CD4-positive, alpha-beta T cell treated with Interleukin-4 for 1 hour (primary cell): ENCODE data around the gene KCNA5.

Experiments used
- DNase-seq, 2 donors: peaks; one replicate each; pipeline ENCODE4 v3.0.0-alpha.2; 2020 to 2022

KCNA5 gene

GRCh38 chr12:5043589-5044419, at the start of gene KCNA5:
Gene KCNA5, plus strand, starts transcription at chr12:5043879. Its CDS starts 269 bp downstream, at chr12:5044148.
- DNase-seq: peak in 1 of 2 donors; percentile 38

DNA sequence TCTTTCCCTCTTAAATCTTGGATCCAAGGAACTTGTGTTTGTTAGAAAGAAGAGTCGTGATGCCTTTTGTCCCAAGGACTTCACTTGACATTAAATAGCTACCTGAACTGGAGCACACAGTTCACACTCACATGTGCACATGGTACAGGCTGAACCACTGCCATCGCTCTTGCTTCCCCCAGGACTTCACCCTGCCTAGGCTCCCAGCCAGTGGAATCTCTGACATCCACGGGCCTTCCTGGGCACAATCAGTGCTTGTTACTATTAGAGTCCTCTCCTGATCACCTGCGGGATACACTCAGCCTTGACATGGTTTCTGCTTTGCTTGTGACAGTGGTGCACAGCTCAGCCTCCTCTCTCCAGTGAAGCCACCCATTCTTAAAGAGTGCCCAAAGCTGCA, 49.1 kb upstream of the KCNA5 start:
- no peak for DNase-seq

DNA sequence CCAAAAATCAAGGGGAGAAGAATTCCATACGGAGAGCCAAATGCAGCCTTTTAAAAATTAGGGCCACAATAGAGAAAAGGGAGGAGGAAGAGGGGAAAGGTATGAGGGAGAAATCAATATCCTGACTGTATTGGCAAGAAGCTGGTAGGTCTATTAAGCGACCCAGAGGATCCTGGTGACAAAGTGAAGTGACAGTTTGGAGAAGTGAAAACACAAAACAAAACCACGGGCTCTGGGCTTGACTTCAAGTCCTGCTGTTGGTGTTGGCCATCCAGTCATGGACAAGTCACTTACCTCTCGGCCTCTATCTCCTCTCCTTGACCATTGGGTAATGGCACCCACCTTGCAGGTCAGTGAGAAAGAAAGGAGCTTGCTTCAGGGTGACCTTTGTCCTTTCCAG, 47.0 kb upstream of the KCNA5 start:
- DNase-seq: no peak

DNA sequence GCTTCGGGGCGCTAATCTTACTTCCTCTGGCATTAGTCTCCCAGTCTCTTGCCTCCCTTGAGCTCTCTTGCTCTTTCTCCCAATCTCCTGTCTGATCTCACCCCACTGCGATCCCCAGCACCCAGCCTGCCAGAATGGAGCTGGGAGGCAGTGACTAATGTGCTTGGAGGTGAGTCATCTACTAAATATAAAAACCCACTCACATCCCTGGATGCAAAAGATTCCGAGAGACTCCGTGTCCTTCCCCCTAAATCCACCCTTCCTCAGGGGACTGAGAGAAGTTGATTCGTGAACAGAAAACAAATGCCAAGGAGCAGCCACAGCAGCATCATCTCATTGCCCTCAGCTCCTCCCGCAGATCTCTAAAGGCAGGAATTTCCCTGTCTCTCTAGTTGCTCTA, 45.7 kb upstream of the KCNA5 start:
- no peak for DNase-seq

DNA sequence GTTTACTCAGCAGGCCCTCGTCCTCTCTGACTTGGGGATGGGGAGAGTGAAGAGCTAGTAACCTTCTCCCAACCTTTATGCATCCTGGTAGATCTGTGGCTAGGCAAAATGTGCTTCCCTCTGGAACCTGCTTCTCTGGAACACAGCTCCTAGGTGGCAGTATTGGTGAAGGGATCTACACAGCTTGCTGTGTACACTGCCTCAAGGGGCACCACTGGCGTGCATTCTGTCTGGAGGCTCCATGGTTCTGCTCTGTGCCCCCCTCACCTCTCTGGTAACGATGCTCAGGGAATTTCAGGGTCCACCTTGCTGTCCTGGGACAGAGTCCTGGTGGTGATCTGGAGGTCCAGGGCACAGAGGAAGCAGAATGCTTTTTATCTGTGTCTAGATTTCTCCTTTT, 43.5 kb upstream of the KCNA5 start:
- DNase-seq: no peak

- no peak for DNase-seq
Observed at GRCh38 chr12:5000658-5001385, 42.9 kb upstream of the KCNA5 start.

DNA sequence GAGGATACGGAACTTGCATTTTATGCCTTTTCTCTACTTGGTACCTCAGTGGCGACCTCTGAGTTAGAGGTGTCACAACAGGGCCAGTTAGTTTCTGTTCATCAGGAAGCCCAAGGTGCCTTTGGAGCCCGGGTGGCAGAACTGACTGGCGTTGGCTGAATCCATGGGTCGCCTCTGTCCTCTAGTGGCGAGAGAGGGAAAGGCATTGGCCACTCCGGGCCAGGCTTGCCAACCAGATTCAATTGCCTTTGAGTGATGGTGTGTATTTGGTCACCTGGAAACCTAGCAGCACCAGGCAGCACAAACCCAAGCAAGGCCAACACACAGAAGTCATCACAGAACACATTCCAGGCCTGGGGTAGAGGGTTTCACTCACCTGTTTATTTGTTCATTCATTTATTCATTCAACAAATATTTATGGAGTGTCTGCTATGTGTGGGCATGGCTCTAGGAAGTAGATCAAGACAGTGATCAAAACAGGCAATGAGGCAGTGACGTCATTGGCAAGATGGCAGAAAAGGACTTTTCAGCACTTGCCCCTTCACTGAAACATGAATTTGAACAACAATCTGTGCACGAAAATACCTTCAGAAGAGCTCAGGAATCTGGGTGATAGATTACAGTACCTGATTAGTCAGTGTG, 40.5 kb upstream of the KCNA5 start:
- DNase-seq: peak; percentile 26 to 32

DNA sequence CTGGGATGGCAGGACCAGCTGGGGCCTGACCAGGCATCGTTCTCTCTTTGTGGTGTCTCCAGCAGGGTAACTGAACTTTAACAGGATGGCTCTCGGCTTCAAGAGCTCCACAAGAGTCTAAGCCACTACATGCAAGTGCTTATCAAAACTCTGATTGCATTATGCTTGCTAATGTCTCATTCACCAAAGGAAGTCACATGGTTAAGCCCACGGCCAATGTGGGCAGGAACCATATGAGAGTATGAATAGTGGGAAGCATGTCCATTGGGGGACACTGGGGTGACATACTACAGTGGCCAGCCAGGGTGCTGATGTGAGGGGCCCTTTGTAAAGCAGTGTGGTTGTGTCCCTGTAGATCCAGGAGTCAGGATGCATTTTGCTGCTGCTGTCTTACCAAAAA, 35.0 kb upstream of the KCNA5 start:
- DNase-seq: no peak

- no peak for DNase-seq
Observed at GRCh38 chr12:5010151-5010550, 33.5 kb upstream of the KCNA5 start.

DNA sequence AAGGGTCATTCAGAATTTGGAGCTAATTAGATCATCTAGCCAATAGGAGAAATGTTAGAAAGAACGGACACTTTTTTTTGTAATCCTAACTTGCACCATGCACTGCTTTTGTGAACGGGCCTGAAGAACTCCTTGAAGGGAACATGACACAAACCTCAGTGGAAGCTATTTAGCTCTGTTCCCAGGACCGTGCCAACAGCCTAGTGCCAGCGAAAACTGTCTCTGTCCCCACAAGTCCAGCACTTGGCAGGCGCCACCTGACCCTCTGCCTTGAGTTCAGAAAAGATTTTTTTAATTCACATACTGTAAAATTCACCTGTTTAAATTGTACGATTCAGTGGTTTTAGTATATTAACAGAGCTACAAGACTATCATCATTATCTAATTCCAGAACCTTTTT, 31.3 kb upstream of the KCNA5 start:
- DNase-seq: no peak

DNA sequence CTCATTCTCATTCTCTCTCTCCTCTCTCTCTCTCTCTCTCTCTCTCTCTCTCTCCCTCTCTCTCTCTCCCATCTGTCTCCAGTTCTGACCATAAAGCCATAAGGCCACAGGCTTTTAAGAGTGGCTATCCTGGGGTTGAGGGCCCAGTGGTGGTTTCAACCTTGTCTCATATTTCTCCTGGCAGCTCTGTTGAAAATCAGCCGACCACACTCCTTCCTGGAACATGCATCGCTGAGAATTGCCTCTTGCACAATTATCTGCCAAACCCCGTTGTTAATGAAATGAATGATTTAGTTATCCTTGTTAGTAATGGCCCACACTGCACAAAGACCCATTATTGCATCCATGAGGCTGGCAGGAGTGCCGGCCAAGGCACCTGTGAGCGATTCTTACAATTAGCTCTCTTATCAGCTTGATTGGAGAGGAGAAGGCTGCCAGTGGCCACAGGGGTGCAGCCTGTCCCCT, 30.4 kb upstream of the KCNA5 start:
- no peak for DNase-seq

DNA sequence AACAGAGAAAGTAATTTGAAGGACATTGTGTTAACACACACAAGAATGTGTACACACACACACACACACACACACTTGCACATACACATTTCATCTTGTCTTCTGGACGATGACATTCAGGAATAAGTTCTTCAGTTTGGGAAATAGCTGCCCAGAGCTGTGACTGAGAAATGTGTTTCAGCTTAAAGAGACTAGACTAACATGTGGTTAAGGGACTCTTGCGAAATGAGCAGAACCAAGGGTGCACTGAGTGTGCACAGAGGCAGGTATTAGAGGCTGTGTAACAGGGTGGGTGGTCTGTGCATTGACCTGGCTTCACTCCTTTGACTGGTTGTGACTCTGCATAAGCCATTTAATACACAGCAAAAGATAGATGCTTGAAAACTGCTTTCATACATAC, 29.4 kb upstream of the KCNA5 start:
- no peak for DNase-seq

DNA sequence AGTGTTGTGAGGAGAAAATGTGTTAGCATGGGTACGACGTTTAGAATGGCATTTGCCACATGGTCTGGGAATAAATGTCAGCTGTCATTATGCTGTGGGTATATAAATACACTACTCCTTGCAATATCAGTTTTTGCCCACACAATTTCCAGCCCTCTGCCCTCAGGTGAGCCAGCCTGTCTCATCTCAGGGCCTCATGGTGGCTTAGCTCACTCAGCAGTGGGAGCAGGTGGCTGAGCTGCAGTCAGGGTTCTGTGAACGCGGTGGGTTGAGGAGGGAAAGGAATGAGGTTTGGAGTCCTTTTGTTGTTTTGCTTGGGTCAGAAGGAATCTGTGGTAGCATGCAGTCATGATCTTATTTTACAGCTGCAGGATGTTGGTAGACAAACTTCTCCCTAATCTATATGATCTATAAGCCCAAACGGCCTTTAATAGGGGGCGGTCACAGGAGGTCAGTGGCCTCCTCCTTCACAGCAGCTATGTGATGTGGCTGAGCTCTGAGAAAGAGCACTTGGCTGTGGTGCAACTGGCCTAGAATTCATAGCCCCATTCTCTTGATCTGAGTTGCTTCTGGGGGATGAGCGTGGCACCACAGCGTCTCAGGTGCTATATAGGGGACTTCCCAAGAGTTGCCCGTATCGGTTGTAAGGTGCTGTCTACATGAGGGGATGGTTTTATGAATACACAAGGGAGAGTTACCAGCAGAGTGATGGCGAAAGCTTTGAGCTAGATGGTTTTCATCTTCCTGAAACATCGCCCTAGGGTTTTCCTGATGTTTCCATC, 27.8 kb upstream of the KCNA5 start:
- DNase-seq: no peak

DNA sequence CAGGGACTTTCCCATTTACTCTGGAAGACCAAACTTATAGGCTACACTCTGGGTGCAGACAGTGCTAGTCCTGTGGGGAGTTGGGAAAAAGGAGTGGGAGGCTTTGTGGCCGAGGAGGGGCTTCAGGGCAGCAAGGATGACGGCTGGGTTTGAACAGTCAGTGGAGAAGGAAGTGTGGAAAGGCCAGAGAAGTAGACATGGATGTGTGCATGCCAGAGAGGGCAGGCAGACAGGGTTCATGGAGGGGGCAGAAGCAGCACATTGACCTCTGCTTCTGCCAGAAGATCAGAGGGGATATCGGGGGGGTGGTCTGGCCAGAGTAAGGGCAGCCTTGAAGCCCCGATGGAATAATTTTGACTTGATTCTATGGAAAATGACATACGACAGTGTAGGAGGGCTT, 27.2 kb upstream of the KCNA5 start:
- no peak for DNase-seq

DNA sequence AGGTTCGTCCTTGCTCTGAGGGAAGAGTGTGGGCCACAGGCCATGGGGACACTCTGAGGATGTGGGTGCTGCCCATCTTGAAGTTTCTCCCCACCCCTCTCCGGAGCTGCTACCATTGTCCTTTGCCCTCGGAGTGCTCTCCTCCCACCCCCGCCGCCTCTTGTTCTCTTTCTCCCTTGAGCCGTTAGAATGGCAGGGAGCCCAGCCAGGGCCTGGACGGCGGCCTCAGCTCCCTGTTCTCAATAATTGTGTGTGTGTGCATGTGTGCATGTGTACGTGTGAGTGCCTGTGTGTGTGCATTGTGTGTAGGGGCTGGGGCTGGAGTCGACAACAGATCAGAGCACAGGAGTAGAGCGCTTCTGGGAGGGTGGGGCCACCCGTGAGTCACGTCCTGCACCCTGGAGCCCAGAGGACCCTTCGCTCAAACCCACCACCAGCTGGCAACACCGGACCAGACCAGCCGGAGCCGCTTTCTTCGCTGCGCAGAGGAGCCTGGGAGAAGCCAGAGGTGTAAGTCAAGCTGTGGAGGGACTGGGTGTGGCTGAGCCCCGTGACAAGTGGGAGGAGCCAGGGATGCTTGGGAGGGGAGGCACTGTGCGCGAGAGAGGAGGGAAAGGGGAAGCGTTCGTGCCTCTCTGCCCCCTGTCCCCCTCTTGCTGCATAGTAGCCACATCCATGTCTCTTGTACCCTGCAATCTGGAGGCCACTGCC, 25.9 kb upstream of the KCNA5 start:
- no peak for DNase-seq

GRCh38 chr12:5018677-5019076, 25.0 kb upstream of the KCNA5 start:
- DNase-seq: no peak

DNA sequence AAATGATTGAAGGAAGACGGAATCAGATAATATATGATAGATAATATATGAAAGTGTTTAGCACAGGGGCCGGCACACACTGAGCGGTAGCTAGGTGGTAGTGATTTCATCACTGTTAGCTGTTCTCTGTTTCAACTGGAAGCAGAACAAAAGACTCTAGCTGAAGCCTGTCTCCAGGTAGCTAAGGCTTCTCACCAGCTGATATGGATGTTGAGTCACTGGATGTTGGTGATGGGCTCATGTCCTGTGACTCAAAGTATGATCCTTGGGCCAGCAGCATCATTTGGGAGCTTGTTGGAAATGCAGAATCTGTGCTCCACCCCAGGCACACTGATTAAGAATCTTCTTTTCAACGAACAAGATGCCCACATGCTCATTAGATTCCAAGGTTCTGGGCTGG, 21.7 kb upstream of the KCNA5 start:
- DNase-seq: no peak

DNA sequence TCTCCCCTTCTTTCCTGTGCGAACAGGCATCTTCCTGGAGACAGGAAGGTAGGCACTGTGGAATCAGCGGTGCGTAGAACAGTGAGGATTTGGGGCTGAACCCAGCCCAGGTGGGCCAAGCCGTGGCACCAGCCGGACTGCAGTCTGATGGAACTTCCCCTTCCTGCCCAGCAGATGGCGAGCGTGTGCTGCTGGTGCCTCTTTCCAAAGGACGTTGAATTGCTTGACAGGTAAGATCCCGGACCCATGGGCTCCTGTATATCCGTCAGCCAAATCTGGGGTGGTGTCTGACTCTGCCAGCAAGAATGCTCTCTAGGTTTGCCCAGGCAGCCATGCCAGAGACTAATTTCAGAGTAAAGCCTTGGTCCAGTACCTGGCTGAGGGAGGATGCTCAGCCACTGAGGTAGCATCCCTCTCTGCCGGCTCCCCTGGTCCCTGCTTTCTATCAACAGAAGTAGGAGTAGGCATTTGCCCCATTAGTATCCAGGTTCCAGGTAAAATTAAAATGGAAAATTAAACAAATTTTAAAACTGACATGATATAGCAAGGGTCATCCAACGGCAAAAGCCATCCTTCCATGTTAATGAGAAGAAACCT, 21.1 kb upstream of the KCNA5 start:
- DNase-seq: peak; percentile 19 to 47

DNA sequence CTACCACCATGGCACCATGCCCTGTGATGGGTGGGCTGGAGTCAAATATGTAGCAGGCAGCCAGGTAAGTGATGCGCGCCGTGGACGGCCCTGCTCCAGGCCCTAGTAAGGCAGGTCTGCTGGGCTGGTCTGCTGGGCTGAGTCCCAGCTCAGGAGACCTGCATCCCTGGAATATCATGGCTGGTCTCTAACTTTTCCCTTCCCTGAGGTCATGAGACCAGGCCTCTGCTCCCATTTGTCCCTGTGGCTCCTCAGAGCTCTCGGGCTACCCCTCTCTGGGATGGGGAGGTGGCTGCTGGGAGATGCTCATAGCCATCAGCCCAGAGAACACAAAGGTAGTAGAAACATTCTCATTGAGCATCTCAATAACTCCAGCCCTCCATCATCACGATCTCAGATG, 19.8 kb upstream of the KCNA5 start:
- no peak for DNase-seq

DNA sequence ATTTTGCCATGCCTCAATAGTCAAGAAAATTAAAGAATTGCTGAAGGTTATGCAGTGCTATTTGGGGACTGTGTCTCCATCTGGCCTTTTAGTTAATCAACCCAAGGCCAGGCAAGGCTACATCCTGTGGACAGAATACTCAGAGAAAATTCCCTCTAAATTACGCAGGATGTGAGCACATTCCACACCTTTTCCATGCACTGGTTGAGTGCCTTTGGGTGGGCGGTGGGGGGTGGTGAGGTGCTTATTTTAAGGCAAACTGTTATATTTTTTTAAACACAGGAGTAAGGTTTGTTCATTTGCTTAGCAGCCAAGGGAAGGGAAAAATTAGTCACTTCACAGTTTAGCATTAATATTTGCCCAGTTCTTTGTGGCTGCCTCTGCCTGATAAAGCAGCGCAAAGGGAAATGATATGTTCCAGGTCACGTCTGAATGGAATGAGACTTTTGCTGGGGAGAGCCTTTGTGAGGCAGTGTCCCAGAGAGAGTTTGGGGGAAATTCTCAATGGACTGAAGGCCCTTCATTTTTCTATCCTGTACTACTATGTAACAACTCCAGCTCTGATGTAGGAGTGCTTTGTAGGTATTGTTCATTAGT, 17.2 kb upstream of the KCNA5 start:
- no peak for DNase-seq

DNA sequence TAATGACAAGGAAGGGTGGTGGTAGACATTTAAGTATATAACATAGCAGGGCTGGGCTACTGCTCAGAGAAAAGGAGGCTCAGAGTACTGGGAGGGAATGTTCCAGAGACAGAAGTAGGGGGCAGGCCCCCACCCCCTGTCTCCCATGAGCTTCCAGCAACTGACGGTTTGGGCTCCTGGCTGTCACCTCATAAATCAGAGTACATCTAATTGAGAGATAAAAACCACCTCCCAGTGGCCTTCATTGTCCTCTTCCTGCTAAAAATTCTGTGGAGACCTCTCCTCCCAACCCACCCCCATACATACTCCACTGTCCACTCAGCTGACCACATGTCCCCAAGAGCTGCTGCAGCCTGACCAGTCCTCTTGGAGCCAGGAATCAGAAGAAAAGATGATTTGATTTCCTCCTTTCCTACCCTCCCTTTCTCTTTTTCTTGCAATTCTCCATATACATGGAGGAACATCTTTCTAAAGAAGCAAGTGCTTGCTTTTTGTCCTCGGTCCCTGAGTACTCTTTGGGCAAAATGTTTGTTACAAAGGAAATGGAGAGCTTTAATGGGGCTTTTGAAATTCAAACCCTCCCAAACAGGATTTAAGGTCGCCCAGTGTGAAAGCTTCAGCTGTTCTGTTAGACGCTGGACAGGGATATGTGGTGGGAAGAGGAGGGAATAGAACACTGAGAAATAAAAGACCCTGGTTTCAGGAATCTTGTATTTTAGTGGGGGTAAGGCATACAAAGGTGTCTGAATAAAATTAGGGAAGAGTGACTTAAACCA, 16.4 kb upstream of the KCNA5 start:
- DNase-seq: no peak
